SK-N-SH (cell line): ENCODE measurements around the gene DPF3. TPM values are rescaled to one million over a fixed set of nuclear protein-coding genes. Genes with fewer than 3 reads are reported as not detected.

Experiments used
- CTCF ChIA-PET: fragments of 300-600, 350-600 bp; formaldehyde crosslinking; extraction: SDS; loops from one replicate; lab custom pipeline; 2021; lab: Yijun Ruan, JAX
- POLR2A ChIA-PET: fragments of 350-600 bp; sonication (Branson Sonifier 250); formaldehyde crosslinking; extraction: SDS; loops from one replicate; lab custom pipeline; 2020; ENCODE audit warnings: antibody characterized with exemption, inconsistent platforms; lab: Yijun Ruan, JAX
- DNase-seq: peaks from one replicate; pipeline ENCODE4 v3.0.0; 2012
- H2AFZ ChIP-seq: fragments of 200-600 bp; sonication (generic); 2 replicates; pipeline ENCODE4 v1.8.1; 2016; ENCODE audit warnings: antibody characterized with exemption, mild to moderate bottlenecking, low read depth
- H3F3A ChIP-seq: fragments of 200-600 bp; sonication (generic); replicated peaks from 2 replicates; pipeline ENCODE3; 2016; ENCODE audit warnings: antibody characterized with exemption, mild to moderate bottlenecking; ENCODE audit not compliant: insufficient read depth
- H3K27ac ChIP-seq, 2 experiments: fragments of 200-500 bp in 1 of 2; fragments of 200-600 bp in 1 of 2; sonication (Bioruptor generic) in 1 of 2; sonication (generic), shearing (Covaris generic) in 1 of 2; 2 replicates each; pipeline versions ENCODE4 v1.5.1 to v1.6.1; 2014 to 2016; ENCODE audit warnings: low read depth in 2 of 2, inconsistent platforms in 1 of 2, low read length in 1 of 2, mild to moderate bottlenecking in 1 of 2, mixed read lengths in 1 of 2
- H3K27me3 ChIP-seq: fragments of 200-600 bp; sonication (generic), shearing (Covaris generic); 2 replicates; pipeline ENCODE4 v1.6.1; 2016; ENCODE audit warnings: mixed run types; ENCODE audit not compliant: insufficient read depth
- H3K36me3 ChIP-seq, 2 experiments: fragments of 200-500 bp in 1 of 2; fragments of 200-600 bp in 1 of 2; sonication (Bioruptor generic) in 1 of 2; sonication (generic) in 1 of 2; replicated peaks in 1 of 2; 2 replicates each; pipeline versions ENCODE3 to v1.5.1; 2014 to 2016; ENCODE audit warnings: low read length in 1 of 2, mild to moderate bottlenecking in 1 of 2; ENCODE audit not compliant: insufficient read depth in 2 of 2, control insufficient read depth in 1 of 2
- H3K4me1 ChIP-seq, 2 experiments: fragments of 200-500 bp in 1 of 2; fragments of 200-600 bp in 1 of 2; sonication (Bioruptor generic) in 1 of 2; sonication (generic), shearing (Covaris generic) in 1 of 2; 2 replicates each; pipeline versions ENCODE4 v1.5.1 to v1.6.1; 2014 to 2016; ENCODE audit warnings: low read depth in 1 of 2, low read length in 1 of 2, mixed run types in 1 of 2; ENCODE audit not compliant: insufficient read depth in 2 of 2, control insufficient read depth in 1 of 2
- H3K4me2 ChIP-seq: fragments of 200-600 bp; sonication (generic), shearing (Covaris generic); 2 replicates; pipeline ENCODE4 v1.6.1; 2017; ENCODE audit warnings: mixed run types
- H3K4me3 ChIP-seq, 2 experiments: fragments of 200-500 bp in 1 of 2; fragments of 200-600 bp in 1 of 2; sonication (Bioruptor generic) in 1 of 2; sonication (generic), shearing (Covaris generic) in 1 of 2; 2 replicates each; pipeline versions ENCODE4 v1.5.1 to v1.8.1; 2014 to 2016; ENCODE audit warnings: low read depth in 2 of 2, inconsistent platforms in 1 of 2, low read length in 1 of 2, mild to moderate bottlenecking in 1 of 2, mixed read lengths in 1 of 2, moderate library complexity in 1 of 2
- H3K79me2 ChIP-seq: fragments of 200-600 bp; sonication (generic); 2 replicates; pipeline ENCODE4 v1.8.1; 2017; ENCODE audit warnings: mild to moderate bottlenecking; ENCODE audit not compliant: insufficient read depth
- H3K9ac ChIP-seq: fragments of 200-600 bp; sonication (generic); 2 replicates; pipeline ENCODE4 v1.6.1; 2017; ENCODE audit warnings: mixed run types
- H3K9me2 ChIP-seq: fragments of 200-600 bp; sonication (generic); 2 replicates; pipeline ENCODE4 v1.6.1; 2017; ENCODE audit warnings: mixed run types
- H3K9me3 ChIP-seq: fragments of 200-600 bp; sonication (generic); 2 replicates; pipeline ENCODE4 v1.6.1; 2017; ENCODE audit warnings: mixed run types, mild to moderate bottlenecking, moderate library complexity
- H4K20me1 ChIP-seq: fragments of 200-600 bp; sonication (generic); 2 replicates; pipeline ENCODE4 v1.6.1; 2017; ENCODE audit warnings: mild to moderate bottlenecking, mixed run types; ENCODE audit not compliant: insufficient read depth
- EP300 ChIP-seq, 2 experiments: IDR thresholded peaks; 2 replicates each; pipeline versions ENCODE4 v1.4.0 to v1.6.1; 2012; ENCODE audit warnings: borderline replicate concordance in 1 of 2, low read depth in 1 of 2, low read length in 1 of 2
- FOSL2 ChIP-seq: IDR thresholded peaks from 2 replicates; pipeline ENCODE4 v1.4.0; 2012; ENCODE audit warnings: low read depth, mild to moderate bottlenecking, moderate library complexity, borderline replicate concordance
- GABPA ChIP-seq: IDR thresholded peaks from 2 replicates; pipeline ENCODE4 v1.4.0; 2012; ENCODE audit warnings: low read depth, mild to moderate bottlenecking
- GATA2 ChIP-seq: sonication (generic); formaldehyde crosslinking; IDR thresholded peaks from 2 replicates; pipeline ENCODE4 v1.5.0; 2020; ENCODE audit warnings: mild to moderate bottlenecking, missing genetic modification reagents
- JUND ChIP-seq: IDR thresholded peaks from 2 replicates; pipeline ENCODE4 v1.4.0; 2012
- MEF2A ChIP-seq: IDR thresholded peaks from 2 replicates; pipeline ENCODE4 v1.4.0; 2012; ENCODE audit warnings: low read depth, borderline replicate concordance
- MXI1 ChIP-seq: IDR thresholded peaks from 2 replicates; pipeline ENCODE4 v1.6.1; 2012; ENCODE audit warnings: mild to moderate bottlenecking, low read depth, low read length, improper control_type of control experiment
- NFIC ChIP-seq: IDR thresholded peaks from 2 replicates; pipeline ENCODE4 v1.4.0; 2012; ENCODE audit warnings: borderline replicate concordance
- NRF1 ChIP-seq: IDR thresholded peaks from 2 replicates; pipeline ENCODE4 v1.6.1; 2012; ENCODE audit warnings: low read depth, mild to moderate bottlenecking, low read length
- POLR2AphosphoS5 ChIP-seq: IDR thresholded peaks from 2 replicates; pipeline ENCODE4 v1.6.1; 2012; ENCODE audit warnings: low read depth, low read length
- RFX5 ChIP-seq: IDR thresholded peaks from 2 replicates; pipeline ENCODE4 v1.6.1; 2012; ENCODE audit warnings: mild to moderate bottlenecking, improper control_type of control experiment, low read length
- SMC3 ChIP-seq: IDR thresholded peaks from 2 replicates; pipeline ENCODE4 v1.6.1; 2012; ENCODE audit warnings: low read depth, low read length, improper control_type of control experiment
- TAF1 ChIP-seq: IDR thresholded peaks from 2 replicates; pipeline ENCODE4 v1.6.1; 2012; ENCODE audit warnings: low read depth, mild to moderate bottlenecking, low read length, moderate library complexity, borderline replicate concordance
- WGBS: methylation state at CpG from one replicate; pipeline ENCODE4 v1.1.6; 2017; ENCODE audit warnings: low lambda C conversion rate; 5-methylcytosine and 5-hydroxymethylcytosine counted together
- polyA plus RNA-seq, 3 experiments: library from polyadenylated mRNA; depleted of rRNA; stranded (reverse); fragments of >200 nt; gene quantifications; 2 replicates each; pipeline ENCODE4 v1.2.3, GENCODE V29; 2012
- TF ChIP-seq, protein P1 (sequence below): IDR thresholded peaks from 2 replicates; pipeline ENCODE4 v1.6.1; 2012; ENCODE audit warnings: mild to moderate bottlenecking, low read depth, low read length, moderate library complexity
- TF ChIP-seq, protein P2 (sequence below): fragments of 150-350 bp; IDR thresholded peaks from 2 replicates; pipeline ENCODE4 v1.6.1; 2016; ENCODE audit warnings: mild to moderate bottlenecking, low read depth, low read length
- TF ChIP-seq, protein P3 (sequence below): IDR thresholded peaks from 2 replicates; pipeline ENCODE4 v1.4.0; 2012; ENCODE audit warnings: low read depth

Gene DPF3
- polyA plus RNA-seq, 1 of the 3 experiments (the other 2 are of a cell fraction): 2.8 TPM

DNA sequence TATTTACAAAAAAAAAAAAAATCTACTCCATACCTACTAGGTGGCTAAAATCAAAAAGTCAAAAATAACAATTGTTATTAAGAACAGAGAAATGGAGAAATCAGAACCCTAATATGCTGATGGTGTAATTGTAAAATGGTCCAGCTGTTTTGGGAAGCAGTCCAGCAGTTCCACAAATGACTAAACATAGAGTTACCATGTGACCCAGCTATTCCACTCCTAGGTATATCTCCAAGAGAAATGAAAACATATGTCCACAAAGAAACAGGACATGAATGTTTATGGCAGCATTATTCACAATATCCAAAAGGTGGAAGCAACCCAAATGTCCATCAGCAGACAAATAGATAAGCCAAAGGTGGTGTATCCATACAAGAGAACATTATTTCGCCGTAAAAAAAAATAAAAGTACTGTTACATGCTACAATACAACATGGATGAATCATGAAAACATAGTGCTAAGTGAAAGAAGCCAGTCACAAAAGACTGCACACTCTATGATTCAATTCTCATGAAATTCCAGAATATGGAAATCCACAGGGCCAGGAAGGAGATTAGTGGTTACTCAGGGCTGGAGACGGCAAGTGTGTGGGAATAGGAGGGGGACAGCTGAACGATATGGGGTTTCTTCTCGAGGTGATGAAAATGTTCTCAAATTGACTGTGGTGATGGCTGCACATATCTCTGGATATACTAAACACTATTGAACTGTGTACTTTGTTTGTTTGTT is 9.1 kb upstream of the DPF3 start:
- Histone ChIP-seq H3K27me3 (no peaks in the 10 kb centered on the region), H3K79me2 (no peaks in the 10 kb centered on the region), H3K4me2 (no peak overlapping the region), H3K9me3 (no peaks in the 10 kb centered on the region), H3F3A (no peaks in the 10 kb centered on the region), H3K4me1 (peaks cover 0 to 25% of the 10 kb centered on the region in 2 experiments; a peak in 1 of 4 replicates), H3K9ac (no peak overlapping the region), H3K9me2 (no peaks in the 10 kb centered on the region), H3K4me3 (no peak overlapping the region), H4K20me1 (no peaks in the 10 kb centered on the region), H2AFZ (no peak overlapping the region), H3K36me3 (no peaks in the 10 kb centered on the region), H3K27ac (no peak overlapping the region)
- no peak for DNase-seq
- TF ChIP-seq MXI1 (no peak), FOSL2 (no peak), JUND (no peak), GABPA (no peak), SMC3 (no peak), RFX5 (no peak), EP300 (IDR thresholded peaks at IDR 0.05; ENCODE audit: borderline replicate concordance in 1 of 2, low read depth in 1 of 2, low read length in 1 of 2) (no peak), NFIC (no peak), NRF1 (no peak), GATA2 (CRISPR knock-in tag) (no peak), TAF1 (no peak), POLR2AphosphoS5 (no peak), MEF2A (no peak)
- TF ChIP-seq, protein P1, sequence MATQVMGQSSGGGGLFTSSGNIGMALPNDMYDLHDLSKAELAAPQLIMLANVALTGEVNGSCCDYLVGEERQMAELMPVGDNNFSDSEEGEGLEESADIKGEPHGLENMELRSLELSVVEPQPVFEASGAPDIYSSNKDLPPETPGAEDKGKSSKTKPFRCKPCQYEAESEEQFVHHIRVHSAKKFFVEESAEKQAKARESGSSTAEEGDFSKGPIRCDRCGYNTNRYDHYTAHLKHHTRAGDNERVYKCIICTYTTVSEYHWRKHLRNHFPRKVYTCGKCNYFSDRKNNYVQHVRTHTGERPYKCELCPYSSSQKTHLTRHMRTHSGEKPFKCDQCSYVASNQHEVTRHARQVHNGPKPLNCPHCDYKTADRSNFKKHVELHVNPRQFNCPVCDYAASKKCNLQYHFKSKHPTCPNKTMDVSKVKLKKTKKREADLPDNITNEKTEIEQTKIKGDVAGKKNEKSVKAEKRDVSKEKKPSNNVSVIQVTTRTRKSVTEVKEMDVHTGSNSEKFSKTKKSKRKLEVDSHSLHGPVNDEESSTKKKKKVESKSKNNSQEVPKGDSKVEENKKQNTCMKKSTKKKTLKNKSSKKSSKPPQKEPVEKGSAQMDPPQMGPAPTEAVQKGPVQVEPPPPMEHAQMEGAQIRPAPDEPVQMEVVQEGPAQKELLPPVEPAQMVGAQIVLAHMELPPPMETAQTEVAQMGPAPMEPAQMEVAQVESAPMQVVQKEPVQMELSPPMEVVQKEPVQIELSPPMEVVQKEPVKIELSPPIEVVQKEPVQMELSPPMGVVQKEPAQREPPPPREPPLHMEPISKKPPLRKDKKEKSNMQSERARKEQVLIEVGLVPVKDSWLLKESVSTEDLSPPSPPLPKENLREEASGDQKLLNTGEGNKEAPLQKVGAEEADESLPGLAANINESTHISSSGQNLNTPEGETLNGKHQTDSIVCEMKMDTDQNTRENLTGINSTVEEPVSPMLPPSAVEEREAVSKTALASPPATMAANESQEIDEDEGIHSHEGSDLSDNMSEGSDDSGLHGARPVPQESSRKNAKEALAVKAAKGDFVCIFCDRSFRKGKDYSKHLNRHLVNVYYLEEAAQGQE: no peak
- TF ChIP-seq, protein P2, sequence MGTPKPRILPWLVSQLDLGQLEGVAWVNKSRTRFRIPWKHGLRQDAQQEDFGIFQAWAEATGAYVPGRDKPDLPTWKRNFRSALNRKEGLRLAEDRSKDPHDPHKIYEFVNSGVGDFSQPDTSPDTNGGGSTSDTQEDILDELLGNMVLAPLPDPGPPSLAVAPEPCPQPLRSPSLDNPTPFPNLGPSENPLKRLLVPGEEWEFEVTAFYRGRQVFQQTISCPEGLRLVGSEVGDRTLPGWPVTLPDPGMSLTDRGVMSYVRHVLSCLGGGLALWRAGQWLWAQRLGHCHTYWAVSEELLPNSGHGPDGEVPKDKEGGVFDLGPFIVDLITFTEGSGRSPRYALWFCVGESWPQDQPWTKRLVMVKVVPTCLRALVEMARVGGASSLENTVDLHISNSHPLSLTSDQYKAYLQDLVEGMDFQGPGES: no peak
- TF ChIP-seq, protein P3, sequence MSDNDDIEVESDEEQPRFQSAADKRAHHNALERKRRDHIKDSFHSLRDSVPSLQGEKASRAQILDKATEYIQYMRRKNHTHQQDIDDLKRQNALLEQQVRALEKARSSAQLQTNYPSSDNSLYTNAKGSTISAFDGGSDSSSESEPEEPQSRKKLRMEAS: no peak
- WGBS: 74% methylated on average over 5 of the region's 5 CpGs
- ChIA-PET CTCF (interaction anchor here (0.6 to 10.8 kb wide), 14 partner anchors 9 to 397 kb away, joined by 3 to 339 read pairs (median 16); partner anchors contain the start of genes DCAF4 and DPF3), POLR2A (interaction anchor here (0.6 to 0.7 kb wide), 2 partner anchors 47 to 161 kb away, joined by 3 to 4 read pairs; no protein-coding TSS in a partner anchor)
